ENCODE measurements around the gene TFAP2B.

The TFAP2B gene

DNA sequence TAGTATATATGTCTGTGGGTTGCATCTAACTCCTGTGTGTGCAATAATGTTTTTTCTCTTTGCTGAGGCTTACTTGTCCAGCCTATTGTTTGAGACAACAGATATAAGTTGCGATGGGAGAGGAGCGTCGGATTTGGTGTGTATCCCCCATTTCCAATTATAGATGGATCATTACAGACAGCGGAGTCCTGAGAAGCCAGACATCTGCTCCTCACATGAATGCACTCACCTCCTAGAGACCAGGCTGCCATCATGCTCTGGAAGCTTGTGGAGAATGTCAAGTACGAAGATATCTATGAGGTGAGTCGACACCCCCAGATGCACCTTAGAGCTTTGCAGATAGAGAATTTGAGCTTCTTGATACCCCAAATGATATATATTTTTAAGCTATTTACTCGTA, at the start of gene TFAP2B:
Gene TFAP2B, plus strand, starts transcription at position 199 of the 400 bp plus-strand sequence. Its CDS starts 21 bp downstream, at position 220.
- no peak for DNase-seq

DNA sequence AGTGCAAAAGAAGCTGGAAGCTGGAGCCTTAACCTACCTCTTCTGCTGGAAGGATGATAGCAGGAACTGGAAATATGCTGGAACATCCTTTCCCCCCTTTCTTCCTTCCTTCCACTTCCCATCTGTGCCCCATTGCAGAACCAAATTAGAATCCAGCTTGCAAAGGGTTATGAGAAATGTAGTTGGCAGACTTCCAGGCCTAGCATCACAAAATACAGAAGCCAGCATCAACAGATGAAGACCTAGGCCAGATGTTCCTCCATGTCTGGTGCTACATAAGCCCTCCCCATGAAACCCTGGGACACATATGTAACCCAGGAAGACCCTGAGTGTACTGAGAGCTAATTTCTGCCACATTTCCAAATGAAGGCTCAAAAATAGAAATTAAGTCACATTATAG, 40.0 kb upstream of the TFAP2B start:
- no peak for DNase-seq

- DNase-seq = no peak
Measured at GRCh38 chr6:50780382-50780781, 38.3 kb upstream of the TFAP2B start.

GRCh38 chr6:50785921-50786320, 32.8 kb upstream of the TFAP2B start:
- no peak for DNase-seq

GRCh38 chr6:50791900-50792508, 26.7 kb upstream of the TFAP2B start:
- no peak for DNase-seq

- no peak for DNase-seq
Measured at GRCh38 chr6:50792771-50793170, 25.9 kb upstream of the TFAP2B start.

GRCh38 chr6:50795574-50795973, 23.1 kb upstream of the TFAP2B start:
- no peak for DNase-seq

DNA sequence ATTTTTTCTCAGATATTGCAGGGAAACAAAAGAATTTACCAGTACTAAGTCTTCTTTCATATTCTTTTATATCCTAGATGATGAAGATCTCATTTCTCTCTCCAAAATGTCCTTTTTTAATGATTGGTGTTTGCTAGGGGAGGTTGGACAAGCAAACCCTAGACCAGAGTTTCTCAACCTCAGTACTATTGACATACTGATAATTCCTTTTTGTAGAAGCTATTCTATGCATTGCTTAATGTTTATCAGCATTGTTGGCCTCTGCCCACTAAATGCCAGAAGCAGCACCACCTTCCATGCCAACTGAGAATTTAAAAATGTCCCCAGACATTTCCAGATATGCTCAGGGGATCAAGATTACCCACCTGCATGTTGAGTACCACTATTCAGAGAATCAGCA, 14.4 kb upstream of the TFAP2B start:
- DNase-seq = no peak

DNA sequence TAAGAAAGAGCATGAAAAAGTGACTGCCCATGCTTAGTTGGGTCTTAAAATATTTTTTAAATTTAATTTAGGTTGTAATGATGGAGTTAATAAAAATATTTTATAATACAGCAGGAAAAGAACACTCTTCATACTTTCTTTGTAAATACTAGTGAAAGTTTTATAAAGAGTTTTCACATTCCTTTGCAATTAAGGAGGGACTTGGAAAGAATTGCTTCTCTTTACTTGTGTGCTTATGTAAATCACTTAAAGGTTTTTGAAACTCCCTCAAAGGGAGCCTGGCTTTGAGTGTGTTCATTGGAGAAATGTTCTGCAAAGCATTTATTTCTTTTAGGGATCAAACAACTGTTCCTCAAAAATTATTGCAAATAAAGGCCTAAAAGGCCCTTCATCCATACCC, 11.6 kb upstream of the TFAP2B start:
- no peak for DNase-seq

GRCh38 chr6:50815436-50816114, 3.1 kb upstream of the TFAP2B start:
- DNase-seq = no peak

- no peak for DNase-seq
Measured at GRCh38 chr6:50816115-50816675, 2.5 kb upstream of the TFAP2B start.

GRCh38 chr6:50816947-50817645, 1.6 kb upstream of the TFAP2B start:
- DNase-seq = no peak

- no peak for DNase-seq
Measured at GRCh38 chr6:50817646-50817950, 1.1 kb upstream of the TFAP2B start.

DNA sequence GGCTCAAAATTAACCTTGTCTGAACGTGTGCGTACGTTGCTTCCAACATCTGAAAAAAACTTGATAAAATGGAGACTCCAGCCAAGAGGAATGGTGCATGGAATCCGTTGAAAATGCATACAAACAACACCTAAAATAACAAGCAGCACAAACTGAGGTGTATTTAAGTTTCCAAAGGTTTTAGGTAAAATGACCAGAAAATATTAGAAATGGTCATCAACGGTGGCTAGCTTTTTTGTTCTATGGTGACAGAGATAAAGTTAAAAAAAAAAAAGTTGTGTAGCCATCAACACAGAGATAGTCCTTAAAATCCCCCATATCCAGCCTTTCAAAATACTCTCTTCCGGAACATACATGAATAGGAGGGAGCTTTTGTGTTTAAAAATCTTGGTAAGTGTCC, 651 bp upstream of the TFAP2B start:
- no peak for DNase-seq

DNA sequence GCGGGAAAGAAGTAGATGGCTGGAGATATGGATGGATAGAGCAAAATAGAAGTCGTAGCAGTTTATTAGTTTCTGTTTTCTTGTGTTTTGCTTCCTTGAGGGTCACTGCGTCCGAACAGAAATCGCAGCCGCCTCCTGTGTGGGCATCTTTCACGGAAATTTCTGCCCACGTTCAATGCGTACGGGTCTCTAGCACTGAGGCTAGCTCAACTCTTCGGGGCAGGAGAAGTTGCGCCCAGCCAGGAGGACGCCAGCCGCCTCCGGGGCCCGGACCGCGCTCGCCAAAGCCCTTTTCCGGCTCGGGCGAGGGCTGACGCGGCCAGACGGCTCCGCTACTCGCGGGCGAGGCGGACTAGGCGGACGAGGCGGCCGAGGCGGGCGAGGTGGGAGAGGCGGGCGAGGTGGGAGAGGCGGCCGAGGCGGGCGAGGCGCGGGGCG, 814 bp downstream of the TFAP2B start:
- DNase-seq = no peak

GRCh38 chr6:50819904-50820868, 1.5 kb downstream of the TFAP2B start:
- DNase-seq = no peak

DNA sequence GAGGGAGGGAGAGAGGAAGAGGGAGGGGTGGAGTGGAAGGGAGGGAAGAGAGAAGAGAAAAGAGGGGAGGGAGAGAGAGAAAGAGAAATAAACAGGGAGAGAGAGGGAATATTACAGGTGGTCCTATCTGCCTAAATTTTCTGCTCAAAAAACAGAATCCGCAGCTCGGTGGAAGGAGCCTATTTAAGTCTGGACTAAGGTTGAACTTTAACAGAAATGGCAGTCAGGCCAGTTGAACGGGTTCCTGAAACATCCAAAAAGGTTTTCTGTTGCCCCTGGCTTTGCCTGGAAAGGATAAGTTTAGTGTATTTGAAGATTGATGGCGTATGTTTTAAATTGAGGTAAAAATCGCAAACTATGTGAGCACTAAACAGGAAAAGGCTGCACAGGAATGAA, 2.2 kb downstream of the TFAP2B start:
- DNase-seq = no peak

DNA sequence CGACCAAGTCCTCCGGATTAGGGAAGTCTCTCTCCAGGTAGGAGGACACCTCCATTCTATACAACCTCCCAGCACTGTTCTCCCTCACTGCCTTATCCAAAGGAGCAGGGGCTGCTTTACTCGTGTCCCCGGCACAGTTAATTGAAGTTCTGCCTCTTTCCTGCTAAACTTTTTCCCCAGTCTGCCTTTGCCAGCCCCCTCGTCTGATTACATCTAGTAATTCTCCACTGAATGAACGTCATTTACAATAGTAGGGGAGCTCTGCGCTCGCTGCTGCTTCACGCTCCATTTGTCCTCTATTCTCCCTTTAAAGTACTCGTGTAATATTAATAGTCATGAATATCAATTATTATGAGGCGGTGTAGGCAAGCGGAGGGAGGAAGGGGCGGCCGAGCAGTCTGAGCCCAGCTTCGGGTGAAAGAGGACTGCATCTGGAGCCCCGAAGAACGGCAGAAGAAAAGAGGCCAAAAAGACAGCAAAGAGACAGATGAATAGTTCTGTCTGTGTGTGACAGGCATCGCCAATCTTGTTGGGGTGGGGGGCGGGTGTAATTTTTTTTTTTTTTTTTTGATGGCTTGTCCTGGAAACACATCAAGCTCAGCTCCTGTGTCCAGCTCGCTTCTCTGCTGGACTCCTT, 2.9 kb downstream of the TFAP2B start:
- DNase-seq = no peak

DNA sequence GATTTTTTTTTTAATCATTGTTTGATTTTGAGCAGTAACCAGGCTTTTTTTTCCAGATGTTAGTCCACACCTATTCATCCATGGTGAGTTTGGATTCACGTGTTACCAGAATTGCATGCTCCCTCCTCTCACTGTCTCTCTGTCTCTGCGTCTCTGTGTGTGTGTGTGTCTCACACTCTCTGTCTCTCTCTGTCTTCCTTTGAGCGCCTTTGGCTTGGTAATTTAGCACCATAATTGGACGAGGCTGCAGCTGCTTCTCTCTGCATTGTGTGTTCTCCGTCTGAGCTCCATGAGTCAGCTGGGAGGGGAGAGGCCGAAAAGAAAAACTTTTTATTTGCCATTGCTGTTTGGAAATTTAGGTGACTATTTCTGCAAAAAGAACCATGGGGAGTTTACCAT, 3.4 kb downstream of the TFAP2B start:
- no peak for DNase-seq

GRCh38 chr6:50823094-50823920, 4.6 kb downstream of the TFAP2B start:
- DNase-seq = no peak

GRCh38 chr6:50824552-50824951, 5.9 kb downstream of the TFAP2B start:
- DNase-seq = no peak

All from SIG-M5 (cell line).